Peyer's patch (tissue), 4 donors: ENCODE results near the gene CSRP1. TPM values are rescaled to one million over a fixed set of nuclear protein-coding genes. Genes with fewer than 3 reads are reported as not detected.
"Not testable (repeated sequence)": the region's sequence is repeated elsewhere in the genome, so short reads cannot be mapped to it uniquely, and the experiment has no call there.

Experiments
- DNase-seq, 3 donors: peaks; one replicate each; pipeline ENCODE4 v3.0.0-alpha.2; 2017 to 2019
- H3K27ac ChIP-seq, 4 donors: fragments of 200-600 bp; sonication (generic); one replicate each; pipeline ENCODE4 v1.5.1; 2016 to 2019
- H3K27me3 ChIP-seq, 2 donors: fragments of 200-600 bp; sonication (generic); one replicate each; pipeline ENCODE4 v1.5.1; 2019
- H3K36me3 ChIP-seq, 3 donors: fragments of 200-600 bp; sonication (generic); one replicate each; pipeline ENCODE4 v1.5.1; 2016 to 2019
- H3K4me1 ChIP-seq, 4 donors: fragments of 200-600 bp; sonication (generic); one replicate each; pipeline ENCODE4 v1.5.1; 2016 to 2019
- H3K4me3 ChIP-seq, 4 donors: fragments of 200-600 bp; sonication (generic); 1 replicate in 3 of 4; 2 replicates in 1 of 4; pipeline ENCODE4 v1.5.1; 2016 to 2019; ENCODE audit warnings: mild to moderate bottlenecking in 1 of 4
- H3K9me3 ChIP-seq, 4 donors: fragments of 200-600 bp; sonication (generic); one replicate each; pipeline ENCODE4 v1.5.1; 2016 to 2019; ENCODE audit warnings: mild to moderate bottlenecking in 1 of 4
- CTCF ChIP-seq, 6 experiments: fragments of 450-650 bp in 4 of 6; fragments of 200-600 bp in 2 of 6; sonication (generic) in 1 of 6; IDR thresholded peaks; one replicate each; pipeline ENCODE4 v1.5.1; 2017 to 2019; ENCODE audit warnings: antibody characterized with exemption in 6 of 6, mild to moderate bottlenecking in 3 of 6, moderate library complexity in 1 of 6
- POLR2A ChIP-seq, 2 donors: fragments of 450-650 bp; IDR thresholded peaks; one replicate each; pipeline ENCODE4 v1.5.1; 2017; ENCODE audit warnings: antibody characterized with exemption in 2 of 2, mild to moderate bottlenecking in 2 of 2, moderate library complexity in 2 of 2
- total RNA-seq, 4 donors: library from RNA; depleted of rRNA; stranded (reverse); fragments of >200 nt; gene quantifications; one replicate each; pipeline ENCODE4 v1.1.0, GENCODE V29; 2016

CSRP1 gene
- total RNA-seq, 4 donors from 2014 or later = 139 to 306 (median 160) TPM

GRCh38 chr1:201495551-201496295 is 11.2 kb downstream of the CSRP1 start:
- H3K36me3 ChIP-seq = peaks cover 0 to 37% (median 0%) of the 10 kb centered on the region in 3 donors
- peak in 1 of 3 donors; percentile 66 for DNase-seq

GRCh38 chr1:201493757-201494617 is 12.9 kb downstream of the CSRP1 start:
- TF ChIP-seq CTCF (IDR thresholded peaks at IDR 0.05) = no peak
- TF ChIP-seq POLR2A (IDR thresholded peaks at IDR 0.05) = no peak
- H3K4me3 ChIP-seq = no peak overlapping the region
- no peaks in the 10 kb centered on the region for H3K9me3 ChIP-seq
- H3K27ac ChIP-seq = peak overlapping the region; percentile 28 to 96 (median 69)
- peaks cover 0 to 69% (median 0%) of the 10 kb centered on the region in 4 donors for H3K4me1 ChIP-seq
- no peaks in the 10 kb centered on the region for H3K27me3 ChIP-seq
- peaks cover 0 to 50% (median 0%) of the 10 kb centered on the region in 3 donors for H3K36me3 ChIP-seq
- DNase-seq = no peak

More at GRCh38 chr1:201495551-201496295, 11.2 kb downstream of the CSRP1 start:
- Histone ChIP-seq H3K9me3 (no peaks in the 10 kb centered on the region), H3K4me1 (peaks cover 0 to 69% (median 0%) of the 10 kb centered on the region in 4 donors), H3K4me3 (no peak overlapping the region), H3K27ac (peak overlapping the region; percentile 54 to 96 (median 68)), H3K27me3 (no peaks in the 10 kb centered on the region)
- no peak for TF ChIP-seq CTCF (IDR thresholded peaks at IDR 0.05)
- TF ChIP-seq POLR2A (IDR thresholded peaks at IDR 0.05) = no peak

- peaks cover 0 to 67% (median 0%) of the 10 kb centered on the region in 4 donors for H3K4me1 ChIP-seq
- H3K36me3 ChIP-seq = peaks cover 0 to 58% (median 0%) of the 10 kb centered on the region in 3 donors
- H3K4me3 ChIP-seq, H3K27me3 ChIP-seq, DNase-seq, H3K9me3 ChIP-seq: not testable (repeated sequence)
- peak overlapping the region in 2 of 4 donors; percentile 78 to 96 for H3K27ac ChIP-seq
Observed at GRCh38 chr1:201493026-201493656, 13.8 kb downstream of the CSRP1 start.

- DNase-seq = no peak
- Histone ChIP-seq H3K27me3 (no peaks in the 10 kb centered on the region), H3K9me3 (no peaks in the 10 kb centered on the region), H3K4me1 (peaks cover 0 to 67% (median 0%) of the 10 kb centered on the region in 4 donors), H3K27ac (peak overlapping the region in 2 of 4 donors; percentile 52 to 96), H3K36me3 (peaks cover 0 to 69% (median 0%) of the 10 kb centered on the region in 3 donors), H3K4me3 (no peak overlapping the region)
- TF ChIP-seq CTCF (IDR thresholded peaks at IDR 0.05) = no peak
- no peak for TF ChIP-seq POLR2A (IDR thresholded peaks at IDR 0.05)
Observed at GRCh38 chr1:201491896-201492511, 14.9 kb downstream of the CSRP1 start.

GRCh38 chr1:201490708-201491131 is 16.2 kb downstream of the CSRP1 start:
- TF ChIP-seq CTCF (IDR thresholded peaks at IDR 0.05) (no peak), POLR2A (IDR thresholded peaks at IDR 0.05) (no peak)
- H3K9me3 ChIP-seq = no peaks in the 10 kb centered on the region
- DNase-seq = no peak
- peak overlapping the region in 2 of 4 donors; percentile 38 to 96 for H3K27ac ChIP-seq
- H3K4me1 ChIP-seq = peaks cover 0 to 66% (median 0%) of the 10 kb centered on the region in 4 donors
- peaks cover 0 to 76% (median 0%) of the 10 kb centered on the region in 3 donors for H3K36me3 ChIP-seq
- H3K27me3 ChIP-seq = no peaks in the 10 kb centered on the region
- H3K4me3 ChIP-seq = no peak overlapping the region
